H9 (cell line): ENCODE results near the gene CASP6. TPM values are rescaled to one million over a fixed set of nuclear protein-coding genes. Genes with fewer than 3 reads are reported as not detected.

Experiments used
- DNase-seq: peaks from one replicate; pipeline ENCODE4 v3.0.0-alpha.2; 2017
- H2AFZ ChIP-seq: one replicate; pipeline ENCODE4 v1.6.1; 2013; ENCODE audit warnings: mild to moderate bottlenecking, low read length, control low read depth, moderate library complexity
- H2AK5ac ChIP-seq: 2 replicates; pipeline ENCODE4 v1.6.1; 2013; ENCODE audit warnings: low read length, control low read depth, mixed read lengths; ENCODE audit not compliant: insufficient read length
- H2BK120ac ChIP-seq: one replicate; pipeline ENCODE4 v1.6.1; 2013; ENCODE audit warnings: low read depth, mild to moderate bottlenecking, low read length, control low read depth, inconsistent platforms; ENCODE audit not compliant: poor library complexity, severe bottlenecking
- H2BK12ac ChIP-seq: 2 replicates; pipeline ENCODE4 v1.6.1; 2013; ENCODE audit warnings: low read length, control low read depth, mixed read lengths, low read depth; ENCODE audit not compliant: insufficient read length
- H2BK15ac ChIP-seq: 2 replicates; pipeline ENCODE4 v1.6.1; 2013; ENCODE audit warnings: low read depth, low read length, control low read depth
- H2BK20ac ChIP-seq: one replicate; pipeline ENCODE4 v1.6.1; 2013; ENCODE audit warnings: low read depth, mild to moderate bottlenecking, low read length, control low read depth, inconsistent platforms; ENCODE audit not compliant: poor library complexity, severe bottlenecking
- H2BK5ac ChIP-seq: 2 replicates; pipeline ENCODE4 v1.6.1; 2013; ENCODE audit warnings: low read length, control low read depth, mixed read lengths; ENCODE audit not compliant: insufficient read length
- H3K14ac ChIP-seq: 2 replicates; pipeline ENCODE4 v1.6.1; 2013; ENCODE audit warnings: low read length, control low read depth; ENCODE audit not compliant: insufficient read depth
- H3K18ac ChIP-seq: 2 replicates; pipeline ENCODE4 v1.6.1; 2013; ENCODE audit warnings: low read depth, mild to moderate bottlenecking, mixed read lengths, low read length, control low read depth; ENCODE audit not compliant: insufficient read length
- H3K23ac ChIP-seq: 2 replicates; pipeline ENCODE4 v1.6.1; 2013; ENCODE audit warnings: low read length, control low read depth, mixed read lengths, low read depth; ENCODE audit not compliant: insufficient read length
- H3K23me2 ChIP-seq: 2 replicates; pipeline ENCODE4 v1.6.1; 2013; ENCODE audit warnings: low read depth, mild to moderate bottlenecking, mixed read lengths, low read length, control low read depth; ENCODE audit not compliant: insufficient read length, poor library complexity, severe bottlenecking
- H3K27ac ChIP-seq: 2 replicates; pipeline ENCODE4 v1.5.1; 2013; ENCODE audit warnings: low read length, control low read depth, mixed read lengths, low read depth; ENCODE audit not compliant: insufficient read length
- H3K27me3 ChIP-seq: 2 replicates; pipeline ENCODE4 v1.6.1; 2013; ENCODE audit warnings: low read length, control low read depth, inconsistent platforms; ENCODE audit not compliant: insufficient read depth
- H3K4ac ChIP-seq: 2 replicates; pipeline ENCODE4 v1.6.1; 2013; ENCODE audit warnings: low read depth, mild to moderate bottlenecking, control low read depth, inconsistent platforms, low read length, moderate library complexity
- H3K4me1 ChIP-seq: 2 replicates; pipeline ENCODE4 v1.6.1; 2013; ENCODE audit warnings: low read length, control low read depth, inconsistent platforms; ENCODE audit not compliant: insufficient read depth
- H3K4me2 ChIP-seq: 2 replicates; pipeline ENCODE4 v1.6.1; 2013; ENCODE audit warnings: low read length, control low read depth, mixed read lengths; ENCODE audit not compliant: insufficient read length, insufficient read depth
- H3K56ac ChIP-seq: 2 replicates; pipeline ENCODE4 v1.6.1; 2013; ENCODE audit warnings: low read depth, mild to moderate bottlenecking, mixed read lengths, low read length, control low read depth; ENCODE audit not compliant: insufficient read length
- H3K79me1 ChIP-seq: 2 replicates; pipeline ENCODE4 v1.6.1; 2013; ENCODE audit warnings: low read depth, mild to moderate bottlenecking, moderate library complexity, low read length, control low read depth, inconsistent platforms; ENCODE audit not compliant: insufficient read depth, poor library complexity, severe bottlenecking
- H3K79me2 ChIP-seq: 2 replicates; pipeline ENCODE4 v1.6.1; 2013; ENCODE audit warnings: low read length, control low read depth, inconsistent platforms; ENCODE audit not compliant: insufficient read depth
- H3K9ac ChIP-seq: 2 replicates; pipeline ENCODE4 v1.6.1; 2013; ENCODE audit warnings: low read length, control low read depth, mixed read lengths; ENCODE audit not compliant: insufficient read length; ENCODE audit errors: extremely low read depth
- H3K9me3 ChIP-seq: one replicate; pipeline ENCODE4 v1.6.1; 2013; ENCODE audit warnings: low read depth, low read length, inconsistent platforms; ENCODE audit not compliant: control insufficient read depth
- H3T11ph ChIP-seq: one replicate; pipeline ENCODE4 v1.6.1; 2013; ENCODE audit warnings: mild to moderate bottlenecking, low read length, control low read depth, inconsistent platforms
- H4K20me1 ChIP-seq: one replicate; pipeline ENCODE4 v1.6.1; 2013; ENCODE audit not compliant: control insufficient read depth, insufficient read length, insufficient read depth
- H4K5ac ChIP-seq: 2 replicates; pipeline ENCODE4 v1.6.1; 2013; ENCODE audit warnings: low read depth, mild to moderate bottlenecking, mixed read lengths, low read length, control low read depth; ENCODE audit not compliant: insufficient read length
- H4K8ac ChIP-seq: replicated peaks from 2 replicates; pipeline ENCODE4 v1.6.1; 2013; ENCODE audit warnings: low read length, control low read depth, mixed read lengths, low read depth; ENCODE audit not compliant: insufficient read length
- H4K91ac ChIP-seq: 2 replicates; pipeline ENCODE4 v1.6.1; 2013; ENCODE audit warnings: low read depth, mild to moderate bottlenecking, moderate library complexity, mixed read lengths, low read length, control low read depth; ENCODE audit not compliant: insufficient read length
- H3K27ac Mint-ChIP-seq, 3 experiments: 2 replicates in 2 of 3; 3 replicates in 1 of 3; pipeline ENCODE4 v1.8.0; 2020 to 2021; ENCODE audit warnings: mixed read lengths in 3 of 3, mild to moderate bottlenecking in 1 of 3, moderate library complexity in 1 of 3
- H3K27me3 Mint-ChIP-seq: 2 replicates; pipeline ENCODE4 v1.8.0; 2021; ENCODE audit warnings: low read depth, mild to moderate bottlenecking, moderate library complexity, mixed read lengths
- H3K36me3 Mint-ChIP-seq, 3 experiments: 2 replicates in 2 of 3; 3 replicates in 1 of 3; pipeline ENCODE4 v1.8.0; 2020 to 2021; ENCODE audit warnings: low read depth in 3 of 3, mixed read lengths in 3 of 3; ENCODE audit not compliant: insufficient read depth in 1 of 3
- H3K4me1 Mint-ChIP-seq, 2 experiments: 2 replicates each; pipeline ENCODE4 v1.8.0; 2020; ENCODE audit warnings: mixed read lengths in 2 of 2
- H3K4me3 Mint-ChIP-seq, 2 experiments: 2 replicates in 1 of 2; 3 replicates in 1 of 2; pipeline ENCODE4 v1.8.0; 2020 to 2021; ENCODE audit warnings: mild to moderate bottlenecking in 2 of 2, mixed read lengths in 2 of 2, moderate library complexity in 1 of 2
- H3K9me3 Mint-ChIP-seq, 2 experiments: 2 replicates in 1 of 2; 3 replicates in 1 of 2; pipeline ENCODE4 v1.8.0; 2020; ENCODE audit warnings: mild to moderate bottlenecking in 2 of 2, mixed read lengths in 2 of 2, moderate library complexity in 1 of 2
- CTCF ChIP-seq: fragments of 200-600 bp; sonication (generic); conservative IDR thresholded peaks from 3 replicates; pipeline ENCODE4 v1.8.0; 2021; ENCODE audit warnings: antibody characterized with exemption, mild to moderate bottlenecking
- WGBS: extraction: QIAGEN DNeasy Blood & Tissue Kit; methylation state at CpG from one replicate; pipeline ENCODE4 v1.1.7; 2013; ENCODE audit warnings: missing lambda C conversion rate, low lambda C conversion rate, mixed read lengths; ENCODE audit not compliant: insufficient read length; ENCODE audit errors: extremely low coverage; 5-methylcytosine and 5-hydroxymethylcytosine counted together
- total RNA-seq: library from RNA; stranded (reverse); gene quantifications from 2 replicates; pipeline ENCODE4 v1.2.1, GENCODE V29; 2021

CASP6 gene
- total RNA-seq, 1 experiment from 2014 or later, result 25.2 TPM

- H2BK20ac ChIP-seq, result no peak overlapping the region
- H3K4me1 ChIP-seq, result no peaks in the 10 kb centered on the region
- Mint-ChIP-seq H3K4me1 (no peaks in the 10 kb centered on the region), H3K4me3 (no peak overlapping the region), H3K27ac (no peak overlapping the region), H3K36me3 (peaks cover 5 to 37% (median 26%) of the 10 kb centered on the region in 3 experiments; a peak in 6 of 7 replicates), H3K9me3 (no peaks in the 10 kb centered on the region), H3K27me3 (no peaks in the 10 kb centered on the region)
- H3K27me3 ChIP-seq, result no peaks in the 10 kb centered on the region
- no peaks in the 10 kb centered on the region for H3K23me2 ChIP-seq
- no peak for TF ChIP-seq CTCF
- H3K79me2 ChIP-seq, result peaks cover 2% of the 10 kb centered on the region; the same call in 1 of the 2 replicates
- no peaks in the 10 kb centered on the region for H3K9me3 ChIP-seq
- no peak overlapping the region for H3T11ph ChIP-seq
- H3K79me1 ChIP-seq, result peaks cover 2% of the 10 kb centered on the region
- H3K27ac ChIP-seq, result no peak overlapping the region
- no peak overlapping the region for H2AFZ ChIP-seq
- H2BK120ac ChIP-seq, result no peak overlapping the region
- no peak overlapping the region for H3K9ac ChIP-seq
- no peak overlapping the region for H2AK5ac ChIP-seq
- no CpG with 5 or more reads among the region's 3 CpGs for WGBS
- no peak overlapping the region for H4K91ac ChIP-seq
- no peak overlapping the region for H3K4ac ChIP-seq
- H3K18ac ChIP-seq, result no peak overlapping the region
- H2BK15ac ChIP-seq, result no peak overlapping the region
- no peak overlapping the region for H3K4me2 ChIP-seq
- no peak for DNase-seq
- no peak overlapping the region for H3K14ac ChIP-seq
- H2BK5ac ChIP-seq, result no peak overlapping the region
- H3K56ac ChIP-seq, result no peak overlapping the region
- H2BK12ac ChIP-seq, result no peak overlapping the region
- H3K23ac ChIP-seq, result no peak overlapping the region
- no peaks in the 10 kb centered on the region for H4K20me1 ChIP-seq
- H4K8ac ChIP-seq, result no peak overlapping the region
- H4K5ac ChIP-seq, result no peak overlapping the region
Measured at GRCh38 chr4:109713500-109713899, 10.3 kb upstream of the CASP6 start.
